ENCODE measurements around the gene SASH1.

DNA sequence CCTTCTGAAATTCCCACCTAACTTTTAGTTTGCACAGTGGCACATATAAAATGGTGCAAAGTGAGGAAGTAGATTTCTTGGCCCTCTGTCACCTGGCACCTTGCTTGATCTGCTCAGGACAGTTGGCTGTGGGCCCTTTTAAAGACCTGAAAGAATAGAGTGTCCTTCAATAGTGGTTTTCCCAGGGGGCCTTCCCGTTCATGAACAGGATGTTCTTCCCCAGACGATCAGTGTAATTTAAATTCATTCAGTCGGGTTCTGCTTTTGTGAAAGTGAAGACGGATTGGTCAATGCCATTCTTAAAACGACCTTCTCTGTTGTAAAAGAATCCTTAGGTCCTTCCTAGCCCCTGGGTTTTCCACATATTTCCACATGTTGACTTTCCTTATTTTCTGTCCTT lies 178.5 kb downstream of the SASH1 start:
- no peak for TF ChIP-seq FOXA1 (IDR thresholded peaks at IDR 0.05)
- no peak for TF ChIP-seq BHLHE40 (IDR thresholded peaks at IDR 0.05; ENCODE audit: borderline replicate concordance)
- no peak for TF ChIP-seq ELF4 (IDR thresholded peaks at IDR 0.05)
- no peak for TF ChIP-seq L3MBTL2 (conservative IDR thresholded peaks at IDR 0.05)
- no peak for TF ChIP-seq SUZ12 (IDR thresholded peaks at IDR 0.05)
- TF ChIP-seq SP1 (IDR thresholded peaks at IDR 0.05): no peak
- TF ChIP-seq LEF1 (IDR thresholded peaks at IDR 0.05; ENCODE audit: borderline replicate concordance): no peak
- no peak for TF ChIP-seq HDGF (IDR thresholded peaks at IDR 0.05; ENCODE audit: borderline replicate concordance)
- no peak for TF ChIP-seq CTBP1 (IDR thresholded peaks at IDR 0.05; ENCODE audit: borderline replicate concordance)
- no peak for TF ChIP-seq TARDBP (IDR thresholded peaks at IDR 0.05)
- no peak for TF ChIP-seq FOXK2 (IDR thresholded peaks at IDR 0.05)
